ENCODE measurements around the gene SIPA1L3. TPM values are rescaled to one million over a fixed set of nuclear protein-coding genes. Genes with fewer than 3 reads are reported as not detected.

SIPA1L3 gene
- total RNA-seq, 1 experiment from 2014 or later, result 66.3 TPM

- no peak overlapping the region for H3K4me3 ChIP-seq (ENCODE audit: low read depth in 2 of 2, low read length in 2 of 2)
- no peaks in the 10 kb centered on the region for H3K27me3 ChIP-seq (ENCODE audit: control insufficient read depth, insufficient read depth, low read length)
- H3K4me1 ChIP-seq (ENCODE audit: control insufficient read depth, insufficient read depth, low read length), result no peaks in the 10 kb centered on the region
- no peak for TF ChIP-seq POLR2AphosphoS5 (IDR thresholded peaks at IDR 0.05; ENCODE audit: low read depth, low read length)
- TF ChIP-seq TCF7L2 (IDR thresholded peaks at IDR 0.05; ENCODE audit: low read depth, low read length), result no peak
- no peak for TF ChIP-seq SIN3A (IDR thresholded peaks at IDR 0.05; ENCODE audit: borderline replicate concordance, insufficient read depth, low read depth, low read length)
- TF ChIP-seq, protein P1, sequence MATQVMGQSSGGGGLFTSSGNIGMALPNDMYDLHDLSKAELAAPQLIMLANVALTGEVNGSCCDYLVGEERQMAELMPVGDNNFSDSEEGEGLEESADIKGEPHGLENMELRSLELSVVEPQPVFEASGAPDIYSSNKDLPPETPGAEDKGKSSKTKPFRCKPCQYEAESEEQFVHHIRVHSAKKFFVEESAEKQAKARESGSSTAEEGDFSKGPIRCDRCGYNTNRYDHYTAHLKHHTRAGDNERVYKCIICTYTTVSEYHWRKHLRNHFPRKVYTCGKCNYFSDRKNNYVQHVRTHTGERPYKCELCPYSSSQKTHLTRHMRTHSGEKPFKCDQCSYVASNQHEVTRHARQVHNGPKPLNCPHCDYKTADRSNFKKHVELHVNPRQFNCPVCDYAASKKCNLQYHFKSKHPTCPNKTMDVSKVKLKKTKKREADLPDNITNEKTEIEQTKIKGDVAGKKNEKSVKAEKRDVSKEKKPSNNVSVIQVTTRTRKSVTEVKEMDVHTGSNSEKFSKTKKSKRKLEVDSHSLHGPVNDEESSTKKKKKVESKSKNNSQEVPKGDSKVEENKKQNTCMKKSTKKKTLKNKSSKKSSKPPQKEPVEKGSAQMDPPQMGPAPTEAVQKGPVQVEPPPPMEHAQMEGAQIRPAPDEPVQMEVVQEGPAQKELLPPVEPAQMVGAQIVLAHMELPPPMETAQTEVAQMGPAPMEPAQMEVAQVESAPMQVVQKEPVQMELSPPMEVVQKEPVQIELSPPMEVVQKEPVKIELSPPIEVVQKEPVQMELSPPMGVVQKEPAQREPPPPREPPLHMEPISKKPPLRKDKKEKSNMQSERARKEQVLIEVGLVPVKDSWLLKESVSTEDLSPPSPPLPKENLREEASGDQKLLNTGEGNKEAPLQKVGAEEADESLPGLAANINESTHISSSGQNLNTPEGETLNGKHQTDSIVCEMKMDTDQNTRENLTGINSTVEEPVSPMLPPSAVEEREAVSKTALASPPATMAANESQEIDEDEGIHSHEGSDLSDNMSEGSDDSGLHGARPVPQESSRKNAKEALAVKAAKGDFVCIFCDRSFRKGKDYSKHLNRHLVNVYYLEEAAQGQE (IDR thresholded peaks at IDR 0.05; ENCODE audit: insufficient read depth in 1 of 2, low read depth in 2 of 2, low read length in 1 of 2), result no peak
- TF ChIP-seq, protein P2, sequence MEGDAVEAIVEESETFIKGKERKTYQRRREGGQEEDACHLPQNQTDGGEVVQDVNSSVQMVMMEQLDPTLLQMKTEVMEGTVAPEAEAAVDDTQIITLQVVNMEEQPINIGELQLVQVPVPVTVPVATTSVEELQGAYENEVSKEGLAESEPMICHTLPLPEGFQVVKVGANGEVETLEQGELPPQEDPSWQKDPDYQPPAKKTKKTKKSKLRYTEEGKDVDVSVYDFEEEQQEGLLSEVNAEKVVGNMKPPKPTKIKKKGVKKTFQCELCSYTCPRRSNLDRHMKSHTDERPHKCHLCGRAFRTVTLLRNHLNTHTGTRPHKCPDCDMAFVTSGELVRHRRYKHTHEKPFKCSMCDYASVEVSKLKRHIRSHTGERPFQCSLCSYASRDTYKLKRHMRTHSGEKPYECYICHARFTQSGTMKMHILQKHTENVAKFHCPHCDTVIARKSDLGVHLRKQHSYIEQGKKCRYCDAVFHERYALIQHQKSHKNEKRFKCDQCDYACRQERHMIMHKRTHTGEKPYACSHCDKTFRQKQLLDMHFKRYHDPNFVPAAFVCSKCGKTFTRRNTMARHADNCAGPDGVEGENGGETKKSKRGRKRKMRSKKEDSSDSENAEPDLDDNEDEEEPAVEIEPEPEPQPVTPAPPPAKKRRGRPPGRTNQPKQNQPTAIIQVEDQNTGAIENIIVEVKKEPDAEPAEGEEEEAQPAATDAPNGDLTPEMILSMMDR (IDR thresholded peaks at IDR 0.05), result no peak
- intact Hi-C loops (cut with micrococcal nuclease; ENCODE audit: unreplicated experiment), result no loop called here
- ChIA-PET POLR2A (no interaction called here), CTCF (interaction anchor here (0.7 kb wide), 1 partner anchor 11 kb away, joined by 3 read pairs; no protein-coding TSS in a partner anchor)
- no peak for DNase-seq (ENCODE audit: low read depth, low spot score)
- H3K27ac ChIP-seq (ENCODE audit: low read length), result no peak overlapping the region
- BruUV-seq (replicated peaks), result no TSS peak
- no peak for ATAC-seq
- no peaks in the 10 kb centered on the region for H3K36me3 ChIP-seq (ENCODE audit: control insufficient read depth, insufficient read depth, low read length)
- H3K9me3 ChIP-seq (ENCODE audit: control insufficient read depth, insufficient read depth, low read depth, low read length), result no peaks in the 10 kb centered on the region
- in situ Hi-C loops (cut with HindIII; ENCODE audit: low pct_unique_long_range_greater_than_20kb, low sequenced_read_pairs), result no loop called here
Observed at GRCh38 chr19:38020311-38020710, 113.3 kb downstream of the SIPA1L3 start.

DNA sequence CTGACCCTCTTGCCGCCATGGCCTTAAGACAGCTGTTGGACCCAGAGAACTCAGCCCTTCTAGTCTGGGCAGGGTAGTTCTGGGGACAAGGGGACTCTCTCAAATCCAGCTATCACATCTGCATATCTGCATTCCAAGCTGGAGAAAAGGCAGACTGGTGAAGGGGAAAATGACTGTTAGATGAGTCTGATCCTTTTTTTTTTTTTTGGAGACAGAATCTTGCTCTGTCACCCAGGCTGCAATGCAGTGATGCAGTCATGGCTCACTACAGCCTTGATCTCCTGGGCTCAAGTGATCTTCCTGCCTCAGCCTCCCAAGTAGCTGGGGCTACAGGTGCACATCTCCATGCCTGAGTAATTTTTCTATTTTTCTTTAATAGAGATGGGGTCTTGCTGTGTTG is 114.3 kb downstream of the SIPA1L3 start:
- Histone ChIP-seq H3K36me3 (ENCODE audit: control insufficient read depth, insufficient read depth, low read length) (no peaks in the 10 kb centered on the region), H3K27ac (ENCODE audit: low read length) (no peak overlapping the region), H3K9me3 (ENCODE audit: control insufficient read depth, insufficient read depth, low read depth, low read length) (no peaks in the 10 kb centered on the region), H3K4me3 (ENCODE audit: low read depth in 2 of 2, low read length in 2 of 2) (no peak overlapping the region), H3K27me3 (ENCODE audit: control insufficient read depth, insufficient read depth, low read length) (no peaks in the 10 kb centered on the region), H3K4me1 (ENCODE audit: control insufficient read depth, insufficient read depth, low read length) (no peaks in the 10 kb centered on the region)
- TF ChIP-seq POLR2AphosphoS5 (IDR thresholded peaks at IDR 0.05; ENCODE audit: low read depth, low read length) (no peak), SIN3A (IDR thresholded peaks at IDR 0.05; ENCODE audit: borderline replicate concordance, insufficient read depth, low read depth, low read length) (no peak), TCF7L2 (IDR thresholded peaks at IDR 0.05; ENCODE audit: low read depth, low read length) (no peak)
- TF ChIP-seq, protein P1 (IDR thresholded peaks at IDR 0.05; ENCODE audit: insufficient read depth in 1 of 2, low read depth in 2 of 2, low read length in 1 of 2), result no peak
- TF ChIP-seq, protein P2 (IDR thresholded peaks at IDR 0.05), result no peak
- in situ Hi-C loops (cut with HindIII; ENCODE audit: low pct_unique_long_range_greater_than_20kb, low sequenced_read_pairs) (no loop called here), intact Hi-C loops (cut with micrococcal nuclease; ENCODE audit: unreplicated experiment) (no loop called here)
- DNase-seq (ENCODE audit: low read depth, low spot score) (no peak), ATAC-seq (no peak)
- no TSS peak for BruUV-seq (replicated peaks)
- ChIA-PET POLR2A (no interaction called here), CTCF (no interaction called here)

Measured in Panc1 (cell line).